GM12892 (cell line): ENCODE data around the gene KRTCAP2.

Experiments used
- POLR2A ChIP-seq: IDR thresholded peaks from 2 replicates; pipeline ENCODE4 v1.6.1; 2011; ENCODE audit warnings: low read depth, low read length, control low read depth
- POLR2AphosphoS5 ChIP-seq: IDR thresholded peaks from 2 replicates; pipeline ENCODE4 v1.6.1; 2011; ENCODE audit warnings: low read depth, low read length, control low read depth
- TAF1 ChIP-seq: IDR thresholded peaks from 2 replicates; pipeline ENCODE4 v1.6.1; 2011; ENCODE audit warnings: low read depth, mild to moderate bottlenecking, control low read depth, low read length, borderline replicate concordance

GRCh38 chr1:155171836-155172731 is 1.0 kb downstream of the KRTCAP2 start:
- no peak for TF ChIP-seq TAF1
- no peak for TF ChIP-seq POLR2AphosphoS5
- no peak for TF ChIP-seq POLR2A
